ENCODE data around the gene RNF11. TPM values are rescaled to one million over a fixed set of nuclear protein-coding genes. Genes with fewer than 3 reads are reported as not detected.

The RNF11 gene
- 209 and 210 TPM in 2 replicates for polyA plus RNA-seq
- polyA minus RNA-seq = 158 and 162 TPM in 2 replicates

GRCh38 chr1:51235673-51236530 is at the start of gene RNF11:
Gene RNF11, plus strand, starts transcription at chr1:51236273. Its CDS starts 484 bp downstream, at chr1:51236757.
- peaks cover 1% of the 10 kb centered on the region for H4K20me1 ChIP-seq (ENCODE audit: insufficient read depth)
- H3K4me2 ChIP-seq (ENCODE audit: low read length) = peak within 1 kb of the TSS; percentile 81
- H3K27ac ChIP-seq (ENCODE audit: low read length) = peak within 1 kb of the TSS; percentile 98
- no peaks in the 10 kb centered on the region for H3K9me3 ChIP-seq (ENCODE audit: low read length)
- H3F3A ChIP-seq (ENCODE audit: insufficient read depth, low read length, poor library complexity, severe bottlenecking) = no peaks in the 10 kb centered on the region
- H3K9me2 ChIP-seq (ENCODE audit: insufficient read depth, low read length) = no peaks in the 10 kb centered on the region
- H3K36me3 ChIP-seq (ENCODE audit: insufficient read depth, low read length) = no peaks in the 10 kb centered on the region
- peak within 1 kb of the TSS; percentile 78 for H2AFZ ChIP-seq (ENCODE audit: low read depth, low read length)
- TF ChIP-seq POLR2AphosphoS5 (IDR thresholded peaks at IDR 0.05) (peak; percentile 95), EZH2 (IDR thresholded peaks at IDR 0.05; ENCODE audit: borderline replicate concordance, insufficient read depth, low read length, poor library complexity, severe bottlenecking) (no peak), RAD21 (conservative IDR thresholded peaks at IDR 0.05) (peak; percentile 54), CTCF (IDR thresholded peaks at IDR 0.05; ENCODE audit: poor library complexity, severe bottlenecking) (peak; percentile 45), SMC3 (conservative IDR thresholded peaks at IDR 0.05; ENCODE audit: poor library complexity) (peak; percentile 63), EP300 (conservative IDR thresholded peaks at IDR 0.05; ENCODE audit: poor library complexity, severe bottlenecking) (peak; percentile 82), REST (IDR thresholded peaks at IDR 0.05; ENCODE audit: borderline replicate concordance) (peak; percentile 99), MXI1 (conservative IDR thresholded peaks at IDR 0.05; ENCODE audit: poor library complexity, severe bottlenecking) (peak; percentile 60), TAF1 (IDR thresholded peaks at IDR 0.05; ENCODE audit: low read depth) (peak; percentile 100)
- peaks cover 45% of the 10 kb centered on the region for H3K79me2 ChIP-seq (replicated peaks; ENCODE audit: insufficient read depth, low read length)
- no peaks in the 10 kb centered on the region for H3K27me3 ChIP-seq (ENCODE audit: insufficient read depth, low read depth, low read length)
- peak within 1 kb of the TSS; percentile 99 for H3K9ac ChIP-seq (ENCODE audit: low read length)
- H3K4me3 ChIP-seq (ENCODE audit: low read length) = peak within 1 kb of the TSS; percentile 99

- Histone ChIP-seq H3K4me2 (ENCODE audit: low read length) (no peak overlapping the region), H4K20me1 (ENCODE audit: insufficient read depth) (no peaks in the 10 kb centered on the region)
Measured at GRCh38 chr1:51188230-51188629, 47.8 kb upstream of the RNF11 start.

More at GRCh38 chr1:51188230-51188629, 47.8 kb upstream of the RNF11 start:
- Histone ChIP-seq H3K36me3 (ENCODE audit: insufficient read depth, low read length) (no peaks in the 10 kb centered on the region), H3F3A (ENCODE audit: insufficient read depth, low read length, poor library complexity, severe bottlenecking) (no peaks in the 10 kb centered on the region), H3K9ac (ENCODE audit: low read length) (no peak overlapping the region), H3K27ac (ENCODE audit: low read length) (no peak overlapping the region), H2AFZ (ENCODE audit: low read depth, low read length) (no peak overlapping the region), H3K79me2 (replicated peaks; ENCODE audit: insufficient read depth, low read length) (no peaks in the 10 kb centered on the region), H3K9me2 (ENCODE audit: insufficient read depth, low read length) (no peaks in the 10 kb centered on the region), H3K9me3 (ENCODE audit: low read length) (no peaks in the 10 kb centered on the region), H3K4me3 (ENCODE audit: low read length) (no peak overlapping the region), H3K27me3 (ENCODE audit: insufficient read depth, low read depth, low read length) (no peaks in the 10 kb centered on the region)
- no peak for TF ChIP-seq EZH2 (IDR thresholded peaks at IDR 0.05; ENCODE audit: borderline replicate concordance, insufficient read depth, low read length, poor library complexity, severe bottlenecking)
- no peak for TF ChIP-seq MXI1 (conservative IDR thresholded peaks at IDR 0.05; ENCODE audit: poor library complexity, severe bottlenecking)
- no peak for TF ChIP-seq REST (IDR thresholded peaks at IDR 0.05; ENCODE audit: borderline replicate concordance)
- TF ChIP-seq POLR2AphosphoS5 (IDR thresholded peaks at IDR 0.05) = no peak
- TF ChIP-seq EP300 (conservative IDR thresholded peaks at IDR 0.05; ENCODE audit: poor library complexity, severe bottlenecking) = no peak
- no peak for TF ChIP-seq SMC3 (conservative IDR thresholded peaks at IDR 0.05; ENCODE audit: poor library complexity)
- no peak for TF ChIP-seq TAF1 (IDR thresholded peaks at IDR 0.05; ENCODE audit: low read depth)
- no peak for TF ChIP-seq RAD21 (conservative IDR thresholded peaks at IDR 0.05)
- TF ChIP-seq CTCF (IDR thresholded peaks at IDR 0.05; ENCODE audit: poor library complexity, severe bottlenecking) = no peak
